H1 (cell line): ENCODE measurements around the gene NSFL1C. TPM values are rescaled to one million over a fixed set of nuclear protein-coding genes. Genes with fewer than 3 reads are reported as not detected.

Source experiments
- CTCF ChIA-PET: fragments of 300-600 bp; sonication (Branson Sonifier 250); formaldehyde crosslinking; loops from one replicate; lab custom pipeline; 2021; ENCODE audit not compliant: partially characterized antibody; lab: Charles Lee
- POLR2A ChIA-PET: fragments of 300-600 bp; sonication (Branson Sonifier 250); formaldehyde crosslinking; loops from one replicate; lab custom pipeline; 2021; ENCODE audit warnings: inconsistent platforms; ENCODE audit not compliant: partially characterized antibody; lab: Charles Lee
- DNase-seq, 2 experiments: peaks; one replicate each; pipeline versions ENCODE4 v3.0.0 to v3.0.0-alpha.2; 2010 to 2022; ENCODE audit warnings: low spot score in 2 of 2, low read depth in 1 of 2, mixed read lengths in 1 of 2
- FAIRE-seq: peaks from 2 replicates; lab custom pipeline; 2011; peaks lifted over from hg19 to GRCh38; lab: Jason Lieb, UNC
- H2AFZ ChIP-seq: 2 replicates; pipeline ENCODE4 v1.8.1; 2012; ENCODE audit warnings: low read length, inconsistent platforms
- H2AK5ac ChIP-seq: 2 replicates; pipeline ENCODE4 v1.6.1; 2013; ENCODE audit warnings: low read depth, low read length
- H2BK120ac ChIP-seq: replicated peaks from 2 replicates; pipeline ENCODE3; 2013; ENCODE audit warnings: low read depth, low read length, inconsistent platforms
- H2BK12ac ChIP-seq: 2 replicates; pipeline ENCODE4 v1.6.1; 2013; ENCODE audit warnings: low read depth, low read length
- H2BK15ac ChIP-seq: 2 replicates; pipeline ENCODE4 v1.6.1; 2013; ENCODE audit warnings: low read length
- H2BK20ac ChIP-seq: 2 replicates; pipeline ENCODE4 v1.6.1; 2013; ENCODE audit warnings: low read length
- H2BK5ac ChIP-seq: 2 replicates; pipeline ENCODE4 v1.6.1; 2013; ENCODE audit warnings: low read depth, low read length
- H3K14ac ChIP-seq: 2 replicates; pipeline ENCODE4 v1.6.1; 2013; ENCODE audit warnings: inconsistent platforms; ENCODE audit not compliant: insufficient read length
- H3K18ac ChIP-seq: 2 replicates; pipeline ENCODE4 v1.6.1; 2013; ENCODE audit warnings: low read length; ENCODE audit errors: extremely low read depth
- H3K23ac ChIP-seq: 2 replicates; pipeline ENCODE4 v1.6.1; 2013; ENCODE audit warnings: inconsistent platforms; ENCODE audit not compliant: insufficient read length
- H3K23me2 ChIP-seq: 2 replicates; pipeline ENCODE4 v1.6.1; 2013; ENCODE audit warnings: low read depth, low read length
- H3K27ac ChIP-seq: 2 replicates; pipeline ENCODE4 v1.6.1; 2011; ENCODE audit warnings: low read depth, low read length, inconsistent platforms
- H3K27me3 ChIP-seq, 4 experiments: replicated peaks in 1 of 4; 1 replicate in 1 of 4; 2 replicates in 3 of 4; pipeline versions ENCODE4 v1.6.1 to v1.8.1; 2011 to 2013; ENCODE audit warnings: low read length in 3 of 4, mild to moderate bottlenecking in 3 of 4, inconsistent platforms in 2 of 4, mixed read lengths in 2 of 4, moderate library complexity in 1 of 4; ENCODE audit not compliant: control insufficient read depth in 3 of 4, insufficient read depth in 3 of 4; ENCODE audit errors: extremely low read depth in 1 of 4
- H3K36me3 ChIP-seq, 4 experiments: 2 replicates each; pipeline versions ENCODE4 v1.6.1 to v1.8.1; 2011 to 2013; ENCODE audit warnings: mild to moderate bottlenecking in 4 of 4, low read length in 3 of 4, moderate library complexity in 2 of 4, control low read depth in 1 of 4, inconsistent platforms in 1 of 4; ENCODE audit not compliant: insufficient read depth in 4 of 4, control insufficient read depth in 2 of 4
- H3K4ac ChIP-seq: replicated peaks from 2 replicates; pipeline ENCODE3; 2013; ENCODE audit warnings: low read length, low read depth, mixed read lengths, inconsistent platforms; ENCODE audit not compliant: insufficient read length
- H3K4me1 ChIP-seq, 4 experiments: replicated peaks in 1 of 4; 1 replicate in 1 of 4; 2 replicates in 3 of 4; pipeline versions ENCODE4 v1.6.1 to v1.8.1; 2011 to 2013; ENCODE audit warnings: low read length in 3 of 4, inconsistent platforms in 2 of 4, mixed read lengths in 1 of 4; ENCODE audit not compliant: insufficient read depth in 4 of 4, control insufficient read depth in 3 of 4
- H3K4me2 ChIP-seq, 2 experiments: 2 replicates each; pipeline versions ENCODE4 v1.6.1 to v1.8.1; 2011 to 2013; ENCODE audit warnings: low read depth in 2 of 2, low read length in 2 of 2, control low read depth in 1 of 2, inconsistent platforms in 1 of 2, mild to moderate bottlenecking in 1 of 2; ENCODE audit not compliant: insufficient read depth in 1 of 2
- H3K4me3 ChIP-seq, 4 experiments: fragments of 200-600, 300-600 bp in 1 of 4; sonication (generic), shearing (Covaris generic), sonication (Bioruptor Twin) in 1 of 4; 2 replicates each; pipeline versions ENCODE4 v1.5.1 to v1.8.1; 2011 to 2016; ENCODE audit warnings: low read length in 4 of 4, low read depth in 3 of 4, control low read depth in 2 of 4, inconsistent platforms in 2 of 4, mild to moderate bottlenecking in 2 of 4, mixed read lengths in 1 of 4, moderate library complexity in 1 of 4; ENCODE audit not compliant: insufficient read depth in 2 of 4; ENCODE audit errors: extremely low read depth in 1 of 4
- H3K56ac ChIP-seq: replicated peaks from 2 replicates; pipeline ENCODE3; 2013; ENCODE audit warnings: low read depth, mild to moderate bottlenecking, mixed read lengths, low read length, inconsistent platforms; ENCODE audit not compliant: insufficient read length
- H3K79me1 ChIP-seq: 2 replicates; pipeline ENCODE4 v1.6.1; 2013; ENCODE audit warnings: low read depth, low read length, control low read depth
- H3K79me2 ChIP-seq, 2 experiments: 2 replicates each; pipeline versions ENCODE4 v1.6.1 to v1.8.1; 2012 to 2013; ENCODE audit warnings: low read length in 2 of 2, mild to moderate bottlenecking in 2 of 2, inconsistent platforms in 1 of 2; ENCODE audit not compliant: insufficient read depth in 2 of 2, control insufficient read depth in 1 of 2
- H3K9ac ChIP-seq, 4 experiments: replicated peaks in 1 of 4; 1 replicate in 1 of 4; 2 replicates in 3 of 4; pipeline versions ENCODE4 v1.6.1 to v1.8.1; 2011 to 2013; ENCODE audit warnings: low read depth in 3 of 4, low read length in 3 of 4, control low read depth in 2 of 4, mild to moderate bottlenecking in 2 of 4, moderate library complexity in 2 of 4, inconsistent platforms in 1 of 4; ENCODE audit errors: extremely low read depth in 1 of 4
- H3K9me3 ChIP-seq, 2 experiments: 2 replicates each; pipeline versions ENCODE4 v1.6.1 to v1.8.1; 2012 to 2013; ENCODE audit warnings: mild to moderate bottlenecking in 2 of 2, moderate library complexity in 2 of 2, control low read depth in 1 of 2, inconsistent platforms in 1 of 2, low read depth in 1 of 2, low read length in 1 of 2, mixed read lengths in 1 of 2; ENCODE audit not compliant: insufficient read depth in 2 of 2
- H4K20me1 ChIP-seq, 2 experiments: replicated peaks in 1 of 2; 2 replicates each; pipeline versions ENCODE3 to v1.8.1; 2011 to 2013; ENCODE audit warnings: inconsistent platforms in 2 of 2, low read length in 2 of 2, mild to moderate bottlenecking in 1 of 2; ENCODE audit not compliant: insufficient read depth in 2 of 2, control insufficient read depth in 1 of 2
- H4K5ac ChIP-seq: 2 replicates; pipeline ENCODE4 v1.6.1; 2013; ENCODE audit warnings: low read length, low read depth, mixed read lengths, inconsistent platforms; ENCODE audit not compliant: insufficient read length
- H4K8ac ChIP-seq: 2 replicates; pipeline ENCODE4 v1.8.0; 2013; ENCODE audit warnings: mild to moderate bottlenecking, moderate library complexity, low read length, inconsistent platforms; ENCODE audit not compliant: insufficient read depth; ENCODE audit errors: extremely low read depth
- H4K91ac ChIP-seq: replicated peaks from 2 replicates; pipeline ENCODE3; 2013; ENCODE audit warnings: low read length, mixed read lengths, inconsistent platforms; ENCODE audit not compliant: insufficient read length
- CREB1 ChIP-seq: IDR thresholded peaks from 2 replicates; pipeline ENCODE4 v1.6.1; 2012; ENCODE audit warnings: inconsistent platforms
- EZH2 ChIP-seq: fragments of 200-600 bp; sonication (generic); IDR thresholded peaks from 2 replicates; pipeline ENCODE4 v1.7.1; 2012; ENCODE audit warnings: low read depth, mild to moderate bottlenecking, moderate library complexity, low read length, inconsistent platforms; ENCODE audit not compliant: severe bottlenecking
- GABPA ChIP-seq: IDR thresholded peaks from 2 replicates; pipeline ENCODE4 v1.6.1; 2011; ENCODE audit warnings: mild to moderate bottlenecking, low read length, moderate library complexity, borderline replicate concordance; ENCODE audit not compliant: insufficient read depth
- GTF2F1 ChIP-seq: IDR thresholded peaks from 2 replicates; pipeline ENCODE4 v1.6.1; 2012; ENCODE audit warnings: low read depth, low read length, improper control_type of control experiment, borderline replicate concordance
- MAX ChIP-seq: IDR thresholded peaks from 2 replicates; pipeline ENCODE4 v1.6.1; 2012; ENCODE audit warnings: inconsistent platforms
- RFX5 ChIP-seq: IDR thresholded peaks from 2 replicates; pipeline ENCODE4 v1.6.1; 2011; ENCODE audit warnings: low read depth, low read length, improper control_type of control experiment, borderline replicate concordance
- SP1 ChIP-seq: IDR thresholded peaks from 2 replicates; pipeline ENCODE4 v1.6.1; 2011; ENCODE audit warnings: low read depth, low read length
- SRF ChIP-seq: IDR thresholded peaks from 2 replicates; pipeline ENCODE4 v1.6.1; 2011; ENCODE audit warnings: mild to moderate bottlenecking, low read depth, low read length, moderate library complexity
- TAF7 ChIP-seq: optimal IDR thresholded peaks from 2 replicates; pipeline ENCODE3; 2011; ENCODE audit warnings: low read depth, mild to moderate bottlenecking, inconsistent platforms, low read length, moderate library complexity, borderline replicate concordance
- TBP ChIP-seq: IDR thresholded peaks from 2 replicates; pipeline ENCODE4 v1.6.1; 2011; ENCODE audit warnings: low read depth, low read length, improper control_type of control experiment
- WGBS, 2 experiments: shearing (Covaris generic) in 1 of 2; methylation state at CpG; one replicate each; pipeline versions ENCODE4 v1.1.6 to v1.1.7; 2013 to 2015; ENCODE audit warnings: low lambda C conversion rate in 2 of 2, mixed read lengths in 2 of 2, inconsistent platforms in 1 of 2, low coverage in 1 of 2, missing lambda C conversion rate in 1 of 2; ENCODE audit not compliant: insufficient replicate concordance in 2 of 2, insufficient coverage in 1 of 2, insufficient read length in 1 of 2; ENCODE audit errors: extremely low coverage in 1 of 2, missing lambda C conversion rate in 1 of 2; 5-methylcytosine and 5-hydroxymethylcytosine counted together
- polyA plus RNA-seq, 7 experiments: library from polyadenylated mRNA; depleted of rRNA in 3 of 7; stranded (reverse) in 5 of 7; unstranded in 2 of 7; fragments of >200 nt in 5 of 7; fragments of 200-250 nt in 2 of 7; gene quantifications; 1 replicate in 5 of 7; 2 replicates in 1 of 7; 4 replicates in 1 of 7; pipeline versions ENCODE4 v1.2.1 to v1.2.3, GENCODE V29; 2011 to 2013; ENCODE audit warnings: missing spikeins in 2 of 7, mixed read lengths in 2 of 7
- total RNA-seq: library from RNA; stranded (reverse); fragmentation: NEBNext Ultra II Directional; extraction: Animal tissue kit (Norgen Biotek cat#: 25700); gene quantifications from 2 replicates; pipeline ENCODE4 v1.2.1, GENCODE V29; 2021

NSFL1C gene
- total and polyA plus RNA-seq, 2 of the 8 experiments (the other 6 are each of a cell fraction or from before 2014, with no cell fraction given) = 21.6 to 98.0 TPM

GRCh38 chr20:1405801-1406200 lies 60.8 kb downstream of the NSFL1C start:
- no peak overlapping the region for H2BK5ac ChIP-seq
- no peak overlapping the region for H3K9ac ChIP-seq
- no peaks in the 10 kb centered on the region for H3K23me2 ChIP-seq
- DNase-seq (no peak), FAIRE-seq (no peak)
- no peak overlapping the region for H2BK20ac ChIP-seq
- H3K18ac ChIP-seq = no peak overlapping the region
- no peak overlapping the region for H2BK15ac ChIP-seq
- H3K27ac ChIP-seq = no peak overlapping the region
- H3K79me2 ChIP-seq = no peaks in the 10 kb centered on the region
- H2AFZ ChIP-seq = no peak overlapping the region
- no peak overlapping the region for H2BK12ac ChIP-seq
- H3K4me1 ChIP-seq = no peaks in the 10 kb centered on the region
- no peak overlapping the region for H2BK120ac ChIP-seq
- H4K8ac ChIP-seq = no peak overlapping the region
- no peak overlapping the region for H3K4ac ChIP-seq
- no peaks in the 10 kb centered on the region for H4K20me1 ChIP-seq
- no peak overlapping the region for H2AK5ac ChIP-seq
- H3K56ac ChIP-seq = no peak overlapping the region
- POLR2A ChIA-PET = interaction anchor here (0.5 kb wide), 1 partner anchor 29 kb away, joined by 3 read pairs; no protein-coding TSS in a partner anchor
- no peak overlapping the region for H3K14ac ChIP-seq
- CTCF ChIA-PET = interaction anchor here (1.0 to 1.5 kb wide), 3 partner anchors 35 to 93 kb away, joined by 3 read pairs; partner anchors contain the start of gene NSFL1C
- H3K4me3 ChIP-seq = no peak overlapping the region
- no peaks in the 10 kb centered on the region for H3K9me3 ChIP-seq
- H3K27me3 ChIP-seq = no peaks in the 10 kb centered on the region
- 65% methylated on average over 2 of the region's 2 CpGs; no CpG with 5 or more reads in 1 of the 2 experiments for WGBS, 2 experiments
- no peak overlapping the region for H3K23ac ChIP-seq
- H4K91ac ChIP-seq = no peak overlapping the region
- H4K5ac ChIP-seq = no peak overlapping the region
- H3K36me3 ChIP-seq = no peaks in the 10 kb centered on the region
- TF ChIP-seq RFX5 (no peak), CREB1 (no peak), GABPA (no peak), EZH2 (no peak), GTF2F1 (no peak), MAX (no peak), SP1 (no peak), TAF7 (no peak), TBP (no peak), SRF (no peak)
- no peaks in the 10 kb centered on the region for H3K79me1 ChIP-seq
- no peak overlapping the region for H3K4me2 ChIP-seq
